GM12878 (cell line): ENCODE results near the gene OLFML2A. TPM values are rescaled to one million over a fixed set of nuclear protein-coding genes. Genes with fewer than 3 reads are reported as not detected.
"Not testable (repeated sequence)": the region's sequence is repeated elsewhere in the genome, so short reads cannot be mapped to it uniquely, and the experiment has no call there.

Experiments
- ATAC-seq: fragments of 200-7000 bp; cut with Tn5 transposase; 3 replicates; pipeline ENCODE4 v1.9.1; 2020; ENCODE audit warnings: mild to moderate bottlenecking, moderate library complexity
- BruUV-seq: library from RNA; stranded (reverse); fragments of 400-500 nt; replicated peaks from 2 replicates; lab custom pipeline; 2021; lab: Mats Ljungman, UMichigan
- CTCF ChIA-PET: fragments of 300-600 bp; sonication (Branson Sonifier 250); formaldehyde crosslinking; extraction: SDS; loops from one replicate; lab custom pipeline; 2021; ENCODE audit warnings: inconsistent platforms; lab: Yijun Ruan, JAX
- POLR2A ChIA-PET: fragments of 350-600 bp; formaldehyde crosslinking; extraction: SDS; loops from one replicate; lab custom pipeline; 2021; ENCODE audit warnings: inconsistent platforms; lab: Charles Lee
- RAD21 ChIA-PET: fragments of 300-600 bp; sonication (Branson Sonifier 250); formaldehyde crosslinking; loops from one replicate; lab custom pipeline; 2023; ENCODE audit warnings: antibody characterized with exemption; ENCODE audit not compliant: unreplicated experiment; lab: Charles Lee
- SMC1A ChIA-PET: fragments of 300-600 bp; sonication (Branson Sonifier 250); formaldehyde crosslinking; loops from one replicate; lab custom pipeline; 2023; ENCODE audit not compliant: unreplicated experiment, uncharacterized antibody; lab: Charles Lee
- DNase-seq: peaks from one replicate; pipeline ENCODE4 v3.0.0-alpha.2; 2011; ENCODE audit warnings: low read depth, low spot score
- FAIRE-seq: peaks from 3 replicates; lab custom pipeline; 2011; peaks lifted over from hg19 to GRCh38; lab: Jason Lieb, UNC
- H2AFZ ChIP-seq: 2 replicates; pipeline ENCODE4 v1.6.0; 2011; ENCODE audit warnings: low read depth, low read length, control low read depth; ENCODE audit not compliant: control insufficient read depth
- H3K27ac ChIP-seq: 2 replicates; pipeline ENCODE4 v1.5.1; 2011; ENCODE audit warnings: control low read depth; ENCODE audit not compliant: control insufficient read depth, insufficient read depth
- H3K27me3 ChIP-seq, 2 experiments: replicated peaks in 1 of 2; 2 replicates each; pipeline versions ENCODE4 v1.6.0 to v1.6.1; 2011; ENCODE audit warnings: low read length in 1 of 2; ENCODE audit not compliant: control insufficient read depth in 2 of 2, insufficient read depth in 2 of 2
- H3K36me3 ChIP-seq, 2 experiments: 2 replicates each; pipeline ENCODE4 v1.5.1; 2011; ENCODE audit warnings: low read length in 1 of 2; ENCODE audit not compliant: control insufficient read depth in 2 of 2, insufficient read depth in 2 of 2
- H3K4me1 ChIP-seq: 2 replicates; pipeline ENCODE4 v1.6.1; 2011; ENCODE audit warnings: mild to moderate bottlenecking, low read length, moderate library complexity, mixed read lengths; ENCODE audit not compliant: control insufficient read depth, insufficient read depth
- H3K4me2 ChIP-seq: 2 replicates; pipeline ENCODE4 v1.6.0; 2011; ENCODE audit warnings: control low read depth; ENCODE audit not compliant: control insufficient read depth, insufficient read depth
- H3K4me3 ChIP-seq: fragments of 200-600 bp; sonication (generic); 2 replicates; pipeline ENCODE4 v1.5.1; 2016
- H3K79me2 ChIP-seq: 2 replicates; pipeline ENCODE4 v1.6.0; 2011; ENCODE audit warnings: low read length; ENCODE audit not compliant: control insufficient read depth, insufficient read depth
- H3K9ac ChIP-seq: 2 replicates; pipeline ENCODE4 v1.8.0; 2011; ENCODE audit warnings: low read length, control low read depth, mixed read lengths; ENCODE audit not compliant: control insufficient read depth, insufficient read depth
- H3K9me3 ChIP-seq: replicated peaks from 3 replicates; pipeline ENCODE4 v1.5.1; 2011; ENCODE audit warnings: mild to moderate bottlenecking, low read length; ENCODE audit not compliant: control insufficient read depth, insufficient read depth
- H4K20me1 ChIP-seq: 2 replicates; pipeline ENCODE4 v1.6.0; 2011; ENCODE audit not compliant: control insufficient read depth, insufficient read depth
- CTCF ChIP-seq, 3 experiments: IDR thresholded peaks in 2 of 3; conservative IDR thresholded peaks in 1 of 3; 2 replicates each; pipeline ENCODE4 v1.5.1; 2011; ENCODE audit warnings: low read depth in 3 of 3, low read length in 3 of 3, mild to moderate bottlenecking in 3 of 3, control low read depth in 2 of 3, moderate library complexity in 2 of 3, inconsistent platforms in 1 of 3, mixed read lengths in 1 of 3; ENCODE audit not compliant: control insufficient read depth in 2 of 3, insufficient read depth in 1 of 3; ENCODE audit errors: extremely low read depth in 1 of 3
- FOXM1 ChIP-seq: IDR thresholded peaks from 2 replicates; pipeline ENCODE4 v1.6.1; 2012; ENCODE audit warnings: low read depth, mild to moderate bottlenecking, inconsistent platforms, low read length, moderate library complexity
- HSF1 ChIP-seq: fragments of 150-350 bp; IDR thresholded peaks from 2 replicates; pipeline ENCODE4 v1.6.1; 2014; ENCODE audit warnings: mild to moderate bottlenecking, low read depth, low read length
- RUNX3 ChIP-seq: IDR thresholded peaks from 2 replicates; pipeline ENCODE4 v1.6.1; 2012; ENCODE audit warnings: low read length, inconsistent platforms
- SMAD1 ChIP-seq: fragments of 450-650 bp; IDR thresholded peaks from 2 replicates; pipeline ENCODE4 v1.6.1; 2018; ENCODE audit warnings: mild to moderate bottlenecking, low read depth; ENCODE audit not compliant: partially characterized antibody
- WGBS: methylation state at CpG from one replicate; pipeline ENCODE4 v1.1.6; 2016; ENCODE audit warnings: low lambda C conversion rate; ENCODE audit not compliant: insufficient replicate concordance, insufficient coverage; ENCODE audit errors: missing lambda C conversion rate; 5-methylcytosine and 5-hydroxymethylcytosine counted together
- in situ Hi-C: fragments of 300-500 bp; cut with MboI; formaldehyde crosslinking; loops from 9 replicates; pipeline ENCODE4 v1.14.3; 2018; ENCODE audit warnings: mixed read lengths
- intact Hi-C: fragments of 100-400 bp; cut with micrococcal nuclease; formaldehyde crosslinking; loops from one replicate; pipeline ENCODE4 v1.14.2; 2022; ENCODE audit not compliant: unreplicated experiment
- polyA plus RNA-seq, 11 experiments: library from polyadenylated mRNA; depleted of rRNA in 4 of 11; unstranded in 6 of 11; stranded (reverse) in 5 of 11; fragments of >200 nt; fragmentation: Nextera tagmentation in 4 of 11; fragmentation: Illumina TruSeq in 1 of 11; extraction: Ambion mirVana in 4 of 11; extraction: Trizol in 1 of 11; gene quantifications; 1 replicate in 1 of 11; 2 replicates in 10 of 11; pipeline versions ENCODE4 v1.2.1 to v1.2.3, GENCODE V29; 2011 to 2016; ENCODE audit warnings: inconsistent platforms in 2 of 11, missing spikeins in 2 of 11, low read depth in 1 of 11
- total RNA-seq, 4 experiments: library from RNA; depleted of rRNA in 3 of 4; stranded (reverse); fragments of >200 nt in 3 of 4; fragmentation: Illumina TruSeq in 1 of 4; extraction: Trizol in 1 of 4; gene quantifications; 2 replicates each; pipeline versions ENCODE4 v1.2.1 to v1.2.3, GENCODE V29; 2013 to 2021

Gene OLFML2A
- total and polyA plus RNA-seq, 10 of the 15 experiments (the other 5 are each of a cell fraction or from before 2014, with no cell fraction given), result 0.02 to 0.13 (median 0.10) TPM; not detected in 4

- ATAC-seq, result no peak
- H3K36me3 ChIP-seq, result peaks cover 0 to 1% of the 10 kb centered on the region in 2 experiments; a peak in 1 of 4 replicates
- TF ChIP-seq FOXM1 (no peak), RUNX3 (0 out of 2 replicates have a peak, but pooled peaks have one; percentile 12), CTCF (IDR thresholded peaks at IDR 0.05 in 2 of 3, conservative IDR thresholded peaks at IDR 0.05 in 1 of 3; ENCODE audit: control insufficient read depth in 2 of 3, extremely low read depth in 1 of 3, insufficient read depth in 1 of 3, low read depth in 3 of 3, low read length in 3 of 3) (no peak), SMAD1 (no peak), HSF1 (no peak)
- TF ChIP-seq, all 136 proteins: peak for 1
- no TSS peak for BruUV-seq
- DNase-seq (no peak), FAIRE-seq (no peak)
- intact Hi-C loops, result no loop called here
- Histone ChIP-seq H2AFZ (no peak overlapping the region), H3K27ac (peak overlapping the region; percentile 24; the same call in 1 of the 2 replicates), H3K4me1 (peaks cover 9% of the 10 kb centered on the region), H3K9me3 (no peaks in the 10 kb centered on the region), H3K79me2 (no peaks in the 10 kb centered on the region), H4K20me1 (no peaks in the 10 kb centered on the region), H3K27me3 (no peaks in the 10 kb centered on the region), H3K9ac (no peak overlapping the region), H3K4me2 (no peak overlapping the region), H3K4me3 (no peak overlapping the region)
- in situ Hi-C loops, result no loop called here
- SMC1A ChIA-PET, result interaction anchor here (1.1 to 2.1 kb wide), 11 partner anchors 8 to 119 kb away, joined by 3 to 8 read pairs (median 4); partner anchors contain the start of gene WDR38
- CTCF ChIA-PET, result interaction anchor here (0.9 to 2.6 kb wide), 7 partner anchors 19 to 163 kb away, joined by 3 to 10 read pairs (median 3); no protein-coding TSS in a partner anchor
- POLR2A ChIA-PET, result interaction anchor here (1.9 kb wide), 1 partner anchor 9 kb away, joined by 5 read pairs; no protein-coding TSS in a partner anchor
- RAD21 ChIA-PET, result interaction anchor here (0.6 to 1.2 kb wide), 3 partner anchors 26 to 138 kb away, joined by 3 read pairs; no protein-coding TSS in a partner anchor
- 81% methylated on average over 14 of the region's 14 CpGs for WGBS
These were observed 42.8 kb upstream of the OLFML2A start for GRCh38 chr9:124733964-124734740.

GRCh38 chr9:124734741-124735083 is 42.2 kb upstream of the OLFML2A start:
- H3K9ac ChIP-seq, H2AFZ ChIP-seq, H3K36me3 ChIP-seq, H3K27me3 ChIP-seq, ATAC-seq, H3K4me1 ChIP-seq, H3K4me2 ChIP-seq, FAIRE-seq, DNase-seq, intact Hi-C loops, BruUV-seq, H3K27ac ChIP-seq, H3K9me3 ChIP-seq, H3K79me2 ChIP-seq, in situ Hi-C loops, H3K4me3 ChIP-seq, H4K20me1 ChIP-seq: not testable (repeated sequence)
- ChIA-PET CTCF (interaction anchor here (0.9 to 2.6 kb wide), 5 partner anchors 18 to 183 kb away, joined by 3 to 10 read pairs (median 4); no protein-coding TSS in a partner anchor), POLR2A (interaction anchor here (1.9 kb wide), 1 partner anchor 9 kb away, joined by 5 read pairs; no protein-coding TSS in a partner anchor), RAD21 (interaction anchor here (0.6 to 1.1 kb wide), 2 partner anchors 25 to 137 kb away, joined by 3 read pairs; no protein-coding TSS in a partner anchor), SMC1A (interaction anchor here (1.1 to 2.1 kb wide), 9 partner anchors 8 to 118 kb away, joined by 3 to 8 read pairs (median 4); partner anchors contain the start of gene WDR38)
- WGBS, result 98% methylated on average over 7 of the region's 7 CpGs
